Upper lobe of left lung (tissue), 4 donors: ENCODE results near the gene TAF4.

Experiments used
- CTCF ChIP-seq, 6 experiments: fragments of 450-650 bp in 4 of 6; fragments of 200-600 bp in 2 of 6; sonication (generic) in 2 of 6; IDR thresholded peaks; one replicate each; pipeline ENCODE4 v1.5.1; 2016 to 2019; ENCODE audit warnings: antibody characterized with exemption in 6 of 6
- EP300 ChIP-seq, 4 donors: sonication (generic); formaldehyde crosslinking; IDR thresholded peaks; one replicate each; pipeline ENCODE4 v1.5.1; 2017; ENCODE audit warnings: antibody characterized with exemption in 4 of 4, control low read depth in 2 of 4
- POLR2A ChIP-seq, 4 donors: fragments of 450-650 bp; IDR thresholded peaks; one replicate each; pipeline ENCODE4 v1.5.1; 2016 to 2017; ENCODE audit warnings: antibody characterized with exemption in 4 of 4, mild to moderate bottlenecking in 2 of 4

- TF ChIP-seq CTCF (IDR thresholded peaks at IDR 0.05) (no peak), EP300 (IDR thresholded peaks at IDR 0.05) (no peak), POLR2A (IDR thresholded peaks at IDR 0.05) (no peak)
These were observed 14.5 kb downstream of the TAF4 start for GRCh38 chr20:62051144-62051543.
